H1 (cell line): Measurements from ENCODE around the gene TIMM23. TPM values are rescaled to one million over a fixed set of nuclear protein-coding genes. Genes with fewer than 3 reads are reported as not detected.
"Not testable (repeated sequence)": the region's sequence is repeated elsewhere in the genome, so short reads cannot be mapped to it uniquely, and the experiment has no call there.

Experiments used
- CTCF ChIA-PET: fragments of 300-600 bp; sonication (Branson Sonifier 250); formaldehyde crosslinking; loops from one replicate; lab custom pipeline; 2021; ENCODE audit not compliant: partially characterized antibody; lab: Charles Lee
- POLR2A ChIA-PET: fragments of 300-600 bp; sonication (Branson Sonifier 250); formaldehyde crosslinking; loops from one replicate; lab custom pipeline; 2021; ENCODE audit warnings: inconsistent platforms; ENCODE audit not compliant: partially characterized antibody; lab: Charles Lee
- DNase-seq, 2 experiments: peaks; one replicate each; pipeline versions ENCODE4 v3.0.0 to v3.0.0-alpha.2; 2010 to 2022; ENCODE audit warnings: low spot score in 2 of 2, low read depth in 1 of 2, mixed read lengths in 1 of 2
- FAIRE-seq: peaks from 2 replicates; lab custom pipeline; 2011; peaks lifted over from hg19 to GRCh38; lab: Jason Lieb, UNC
- H2AFZ ChIP-seq: 2 replicates; pipeline ENCODE4 v1.8.1; 2012; ENCODE audit warnings: low read length, inconsistent platforms
- H2AK5ac ChIP-seq: 2 replicates; pipeline ENCODE4 v1.6.1; 2013; ENCODE audit warnings: low read depth, low read length
- H2BK120ac ChIP-seq: replicated peaks from 2 replicates; pipeline ENCODE3; 2013; ENCODE audit warnings: low read depth, low read length, inconsistent platforms
- H2BK12ac ChIP-seq: 2 replicates; pipeline ENCODE4 v1.6.1; 2013; ENCODE audit warnings: low read depth, low read length
- H2BK15ac ChIP-seq: 2 replicates; pipeline ENCODE4 v1.6.1; 2013; ENCODE audit warnings: low read length
- H2BK20ac ChIP-seq: 2 replicates; pipeline ENCODE4 v1.6.1; 2013; ENCODE audit warnings: low read length
- H2BK5ac ChIP-seq: 2 replicates; pipeline ENCODE4 v1.6.1; 2013; ENCODE audit warnings: low read depth, low read length
- H3K14ac ChIP-seq: 2 replicates; pipeline ENCODE4 v1.6.1; 2013; ENCODE audit warnings: inconsistent platforms; ENCODE audit not compliant: insufficient read length
- H3K18ac ChIP-seq: 2 replicates; pipeline ENCODE4 v1.6.1; 2013; ENCODE audit warnings: low read length; ENCODE audit errors: extremely low read depth
- H3K23ac ChIP-seq: 2 replicates; pipeline ENCODE4 v1.6.1; 2013; ENCODE audit warnings: inconsistent platforms; ENCODE audit not compliant: insufficient read length
- H3K23me2 ChIP-seq: 2 replicates; pipeline ENCODE4 v1.6.1; 2013; ENCODE audit warnings: low read depth, low read length
- H3K27ac ChIP-seq: 2 replicates; pipeline ENCODE4 v1.6.1; 2011; ENCODE audit warnings: low read depth, low read length, inconsistent platforms
- H3K27me3 ChIP-seq, 4 experiments: replicated peaks in 1 of 4; 1 replicate in 1 of 4; 2 replicates in 3 of 4; pipeline versions ENCODE4 v1.6.1 to v1.8.1; 2011 to 2013; ENCODE audit warnings: low read length in 3 of 4, mild to moderate bottlenecking in 3 of 4, inconsistent platforms in 2 of 4, mixed read lengths in 2 of 4, moderate library complexity in 1 of 4; ENCODE audit not compliant: control insufficient read depth in 3 of 4, insufficient read depth in 3 of 4; ENCODE audit errors: extremely low read depth in 1 of 4
- H3K36me3 ChIP-seq, 4 experiments: 2 replicates each; pipeline versions ENCODE4 v1.6.1 to v1.8.1; 2011 to 2013; ENCODE audit warnings: mild to moderate bottlenecking in 4 of 4, low read length in 3 of 4, moderate library complexity in 2 of 4, control low read depth in 1 of 4, inconsistent platforms in 1 of 4; ENCODE audit not compliant: insufficient read depth in 4 of 4, control insufficient read depth in 2 of 4
- H3K4ac ChIP-seq: replicated peaks from 2 replicates; pipeline ENCODE3; 2013; ENCODE audit warnings: low read length, low read depth, mixed read lengths, inconsistent platforms; ENCODE audit not compliant: insufficient read length
- H3K4me1 ChIP-seq, 4 experiments: replicated peaks in 1 of 4; 1 replicate in 1 of 4; 2 replicates in 3 of 4; pipeline versions ENCODE4 v1.6.1 to v1.8.1; 2011 to 2013; ENCODE audit warnings: low read length in 3 of 4, inconsistent platforms in 2 of 4, mixed read lengths in 1 of 4; ENCODE audit not compliant: insufficient read depth in 4 of 4, control insufficient read depth in 3 of 4
- H3K4me2 ChIP-seq, 2 experiments: 2 replicates each; pipeline versions ENCODE4 v1.6.1 to v1.8.1; 2011 to 2013; ENCODE audit warnings: low read depth in 2 of 2, low read length in 2 of 2, control low read depth in 1 of 2, inconsistent platforms in 1 of 2, mild to moderate bottlenecking in 1 of 2; ENCODE audit not compliant: insufficient read depth in 1 of 2
- H3K4me3 ChIP-seq, 4 experiments: fragments of 200-600, 300-600 bp in 1 of 4; sonication (generic), shearing (Covaris generic), sonication (Bioruptor Twin) in 1 of 4; 2 replicates each; pipeline versions ENCODE4 v1.5.1 to v1.8.1; 2011 to 2016; ENCODE audit warnings: low read length in 4 of 4, low read depth in 3 of 4, control low read depth in 2 of 4, inconsistent platforms in 2 of 4, mild to moderate bottlenecking in 2 of 4, mixed read lengths in 1 of 4, moderate library complexity in 1 of 4; ENCODE audit not compliant: insufficient read depth in 2 of 4; ENCODE audit errors: extremely low read depth in 1 of 4
- H3K56ac ChIP-seq: replicated peaks from 2 replicates; pipeline ENCODE3; 2013; ENCODE audit warnings: low read depth, mild to moderate bottlenecking, mixed read lengths, low read length, inconsistent platforms; ENCODE audit not compliant: insufficient read length
- H3K79me1 ChIP-seq: 2 replicates; pipeline ENCODE4 v1.6.1; 2013; ENCODE audit warnings: low read depth, low read length, control low read depth
- H3K79me2 ChIP-seq, 2 experiments: 2 replicates each; pipeline versions ENCODE4 v1.6.1 to v1.8.1; 2012 to 2013; ENCODE audit warnings: low read length in 2 of 2, mild to moderate bottlenecking in 2 of 2, inconsistent platforms in 1 of 2; ENCODE audit not compliant: insufficient read depth in 2 of 2, control insufficient read depth in 1 of 2
- H3K9ac ChIP-seq, 4 experiments: replicated peaks in 1 of 4; 1 replicate in 1 of 4; 2 replicates in 3 of 4; pipeline versions ENCODE4 v1.6.1 to v1.8.1; 2011 to 2013; ENCODE audit warnings: low read depth in 3 of 4, low read length in 3 of 4, control low read depth in 2 of 4, mild to moderate bottlenecking in 2 of 4, moderate library complexity in 2 of 4, inconsistent platforms in 1 of 4; ENCODE audit errors: extremely low read depth in 1 of 4
- H3K9me3 ChIP-seq, 2 experiments: 2 replicates each; pipeline versions ENCODE4 v1.6.1 to v1.8.1; 2012 to 2013; ENCODE audit warnings: mild to moderate bottlenecking in 2 of 2, moderate library complexity in 2 of 2, control low read depth in 1 of 2, inconsistent platforms in 1 of 2, low read depth in 1 of 2, low read length in 1 of 2, mixed read lengths in 1 of 2; ENCODE audit not compliant: insufficient read depth in 2 of 2
- H4K20me1 ChIP-seq, 2 experiments: replicated peaks in 1 of 2; 2 replicates each; pipeline versions ENCODE3 to v1.8.1; 2011 to 2013; ENCODE audit warnings: inconsistent platforms in 2 of 2, low read length in 2 of 2, mild to moderate bottlenecking in 1 of 2; ENCODE audit not compliant: insufficient read depth in 2 of 2, control insufficient read depth in 1 of 2
- H4K5ac ChIP-seq: 2 replicates; pipeline ENCODE4 v1.6.1; 2013; ENCODE audit warnings: low read length, low read depth, mixed read lengths, inconsistent platforms; ENCODE audit not compliant: insufficient read length
- H4K8ac ChIP-seq: 2 replicates; pipeline ENCODE4 v1.8.0; 2013; ENCODE audit warnings: mild to moderate bottlenecking, moderate library complexity, low read length, inconsistent platforms; ENCODE audit not compliant: insufficient read depth; ENCODE audit errors: extremely low read depth
- H4K91ac ChIP-seq: replicated peaks from 2 replicates; pipeline ENCODE3; 2013; ENCODE audit warnings: low read length, mixed read lengths, inconsistent platforms; ENCODE audit not compliant: insufficient read length
- WGBS, 2 experiments: shearing (Covaris generic) in 1 of 2; methylation state at CpG; one replicate each; pipeline versions ENCODE4 v1.1.6 to v1.1.7; 2013 to 2015; ENCODE audit warnings: low lambda C conversion rate in 2 of 2, mixed read lengths in 2 of 2, inconsistent platforms in 1 of 2, low coverage in 1 of 2, missing lambda C conversion rate in 1 of 2; ENCODE audit not compliant: insufficient replicate concordance in 2 of 2, insufficient coverage in 1 of 2, insufficient read length in 1 of 2; ENCODE audit errors: extremely low coverage in 1 of 2, missing lambda C conversion rate in 1 of 2; 5-methylcytosine and 5-hydroxymethylcytosine counted together
- polyA plus RNA-seq, 7 experiments: library from polyadenylated mRNA; depleted of rRNA in 3 of 7; stranded (reverse) in 5 of 7; unstranded in 2 of 7; fragments of >200 nt in 5 of 7; fragments of 200-250 nt in 2 of 7; gene quantifications; 1 replicate in 5 of 7; 2 replicates in 1 of 7; 4 replicates in 1 of 7; pipeline versions ENCODE4 v1.2.1 to v1.2.3, GENCODE V29; 2011 to 2013; ENCODE audit warnings: missing spikeins in 2 of 7, mixed read lengths in 2 of 7
- total RNA-seq: library from RNA; stranded (reverse); fragmentation: NEBNext Ultra II Directional; extraction: Animal tissue kit (Norgen Biotek cat#: 25700); gene quantifications from 2 replicates; pipeline ENCODE4 v1.2.1, GENCODE V29; 2021

The TIMM23 gene
- total and polyA plus RNA-seq, 2 of the 8 experiments (the other 6 are each of a cell fraction or from before 2014, with no cell fraction given), result 101 to 130 TPM

DNA sequence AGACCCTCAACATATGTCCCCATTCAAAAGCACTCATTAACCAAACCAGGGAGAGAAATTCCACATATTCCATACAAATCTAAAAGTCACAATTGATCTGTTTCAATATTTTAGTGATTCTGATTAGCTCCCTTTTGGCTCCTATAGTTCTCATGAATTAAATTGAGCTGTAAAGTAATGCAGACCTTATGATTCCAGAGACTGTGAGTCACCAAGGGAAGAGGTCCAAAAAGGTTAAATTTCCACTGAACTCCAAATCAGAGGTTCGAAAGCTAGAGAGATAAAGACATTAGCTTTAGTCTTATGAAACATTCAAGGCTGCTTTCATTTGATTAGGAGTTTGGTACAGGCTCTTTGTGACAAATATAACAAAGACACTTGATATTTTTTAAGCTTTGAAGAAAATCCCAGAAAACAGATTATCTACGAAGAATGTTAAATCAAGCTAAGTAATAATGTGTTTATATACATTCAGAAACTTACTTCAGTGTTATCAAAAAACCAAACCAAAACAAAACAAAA, 33.1 kb upstream of the TIMM23 start:
- H3K14ac ChIP-seq, H3K4me2 ChIP-seq, H2BK120ac ChIP-seq, CTCF ChIA-PET, H3K56ac ChIP-seq, H3K79me1 ChIP-seq, H3K4me1 ChIP-seq, H4K8ac ChIP-seq, H2AK5ac ChIP-seq, H3K9me3 ChIP-seq, H3K79me2 ChIP-seq, H4K5ac ChIP-seq, FAIRE-seq, H4K91ac ChIP-seq, H2BK5ac ChIP-seq, H3K27me3 ChIP-seq, H3K4ac ChIP-seq, H3K23ac ChIP-seq, POLR2A ChIA-PET, DNase-seq, H2BK20ac ChIP-seq, H3K36me3 ChIP-seq, H3K4me3 ChIP-seq, H2BK15ac ChIP-seq, H3K27ac ChIP-seq, H3K9ac ChIP-seq, H4K20me1 ChIP-seq, H2BK12ac ChIP-seq, H3K23me2 ChIP-seq, H2AFZ ChIP-seq, H3K18ac ChIP-seq: not testable (repeated sequence)
- 82% methylated on average over 1 of the region's 2 CpGs; no CpG with 5 or more reads in 1 of the 2 experiments for WGBS, 2 experiments

DNA sequence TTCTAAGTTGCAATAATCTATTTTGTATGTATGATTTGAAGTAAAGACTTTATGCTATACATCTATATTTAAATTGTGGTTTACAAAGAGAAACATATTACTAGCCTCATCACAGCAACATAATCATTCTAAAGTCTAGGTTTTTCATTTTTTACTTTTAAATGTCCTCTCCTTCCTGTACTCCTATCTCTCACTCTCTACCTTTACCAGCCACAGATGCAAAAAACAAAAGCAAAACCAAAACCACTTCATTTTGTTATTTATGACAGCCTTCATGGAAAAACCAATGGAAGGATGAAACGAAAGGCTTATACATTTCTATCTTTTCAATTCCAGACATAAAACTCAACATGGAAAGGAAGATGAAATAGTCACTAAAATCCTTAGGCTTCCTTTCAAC, 31.1 kb upstream of the TIMM23 start:
- H2BK120ac ChIP-seq, H4K8ac ChIP-seq, H3K36me3 ChIP-seq, H2BK20ac ChIP-seq, H3K4me2 ChIP-seq, FAIRE-seq, H3K4me1 ChIP-seq, CTCF ChIA-PET, H3K4me3 ChIP-seq, H2AFZ ChIP-seq, H3K4ac ChIP-seq, H3K79me1 ChIP-seq, H4K20me1 ChIP-seq, POLR2A ChIA-PET, H3K23me2 ChIP-seq, H3K23ac ChIP-seq, H3K27me3 ChIP-seq, H3K79me2 ChIP-seq, H3K9me3 ChIP-seq, H3K27ac ChIP-seq, H4K91ac ChIP-seq, H3K18ac ChIP-seq, H2BK15ac ChIP-seq, H4K5ac ChIP-seq, H3K56ac ChIP-seq, H2BK5ac ChIP-seq, H3K9ac ChIP-seq, DNase-seq, H2BK12ac ChIP-seq, H2AK5ac ChIP-seq, H3K14ac ChIP-seq: not testable (repeated sequence)
- WGBS, 2 experiments, result no CpG with 5 or more reads among the region's 1 CpG
